ENCODE data around the gene MPZL1. TPM values are rescaled to one million over a fixed set of nuclear protein-coding genes. Genes with fewer than 3 reads are reported as not detected.

Gene MPZL1
- total RNA-seq, 2 experiments from 2014 or later: 1.2 to 1.5 TPM

DNA sequence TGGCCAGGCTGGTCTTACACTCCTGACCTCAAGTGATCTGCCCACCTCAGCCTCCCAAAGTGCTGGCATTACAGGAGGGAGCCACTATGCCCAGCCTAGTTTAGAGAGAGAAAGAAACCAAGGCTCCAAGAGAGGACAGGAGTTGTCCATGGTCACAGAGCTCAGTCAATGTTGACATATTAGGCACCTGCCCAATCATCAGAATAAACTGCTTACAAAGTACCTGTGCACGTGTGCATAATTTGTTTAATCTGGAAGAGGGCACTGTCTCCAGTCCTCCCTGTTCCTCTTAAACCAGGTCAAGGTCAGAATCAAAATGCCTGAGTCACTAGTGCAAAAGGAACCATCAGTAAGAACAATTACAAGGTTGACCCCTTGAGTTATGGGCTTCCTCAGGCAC, 20.3 kb upstream of the MPZL1 start:
- DNase-seq (no peak), ATAC-seq (ENCODE audit: poor library complexity) (no peak)
- Mint-ChIP-seq H3K4me1 (ENCODE audit: low read depth) (no peaks in the 10 kb centered on the region), H3K27me3 (no peaks in the 10 kb centered on the region), H3K36me3 (ENCODE audit: low read depth) (peaks cover 93% of the 10 kb centered on the region), H3K9me3 (no peaks in the 10 kb centered on the region), H3K27ac (no peak overlapping the region), H3K4me3 (no peak overlapping the region)
- no peaks in the 10 kb centered on the region for H3K9me3 ChIP-seq (ENCODE audit: control insufficient read depth in 1 of 2, insufficient read depth in 1 of 2, low read length in 2 of 2)
- H3K27ac ChIP-seq (ENCODE audit: low read depth in 1 of 2, low read length in 2 of 2): peak overlapping the region in 1 of 2 donors; percentile 15
- no peaks in the 10 kb centered on the region for H3K4me1 ChIP-seq (ENCODE audit: insufficient read depth, low read length)
- peaks cover 94% of the 10 kb centered on the region for H3K36me3 ChIP-seq (ENCODE audit: insufficient read depth, low read length)
- CTCF ChIA-PET: interaction anchor here (1.4 kb wide), 1 partner anchor 14 kb away, joined by 4 read pairs; no protein-coding TSS in a partner anchor
- intact Hi-C loops (cut with DNase I, micrococcal nuclease): no loop called here
- TF ChIP-seq, protein P1, sequence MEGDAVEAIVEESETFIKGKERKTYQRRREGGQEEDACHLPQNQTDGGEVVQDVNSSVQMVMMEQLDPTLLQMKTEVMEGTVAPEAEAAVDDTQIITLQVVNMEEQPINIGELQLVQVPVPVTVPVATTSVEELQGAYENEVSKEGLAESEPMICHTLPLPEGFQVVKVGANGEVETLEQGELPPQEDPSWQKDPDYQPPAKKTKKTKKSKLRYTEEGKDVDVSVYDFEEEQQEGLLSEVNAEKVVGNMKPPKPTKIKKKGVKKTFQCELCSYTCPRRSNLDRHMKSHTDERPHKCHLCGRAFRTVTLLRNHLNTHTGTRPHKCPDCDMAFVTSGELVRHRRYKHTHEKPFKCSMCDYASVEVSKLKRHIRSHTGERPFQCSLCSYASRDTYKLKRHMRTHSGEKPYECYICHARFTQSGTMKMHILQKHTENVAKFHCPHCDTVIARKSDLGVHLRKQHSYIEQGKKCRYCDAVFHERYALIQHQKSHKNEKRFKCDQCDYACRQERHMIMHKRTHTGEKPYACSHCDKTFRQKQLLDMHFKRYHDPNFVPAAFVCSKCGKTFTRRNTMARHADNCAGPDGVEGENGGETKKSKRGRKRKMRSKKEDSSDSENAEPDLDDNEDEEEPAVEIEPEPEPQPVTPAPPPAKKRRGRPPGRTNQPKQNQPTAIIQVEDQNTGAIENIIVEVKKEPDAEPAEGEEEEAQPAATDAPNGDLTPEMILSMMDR (IDR thresholded peaks at IDR 0.05): no peak
- no peak overlapping the region for H3K4me3 ChIP-seq (ENCODE audit: low read length)
- H3K27me3 ChIP-seq (ENCODE audit: control insufficient read depth in 1 of 2, insufficient read depth in 2 of 2, low read length in 2 of 2): no peaks in the 10 kb centered on the region
- POLR2A ChIA-PET: interaction anchor here (1.1 kb wide), 1 partner anchor 13 kb away, joined by 8 read pairs; no protein-coding TSS in a partner anchor

DNA sequence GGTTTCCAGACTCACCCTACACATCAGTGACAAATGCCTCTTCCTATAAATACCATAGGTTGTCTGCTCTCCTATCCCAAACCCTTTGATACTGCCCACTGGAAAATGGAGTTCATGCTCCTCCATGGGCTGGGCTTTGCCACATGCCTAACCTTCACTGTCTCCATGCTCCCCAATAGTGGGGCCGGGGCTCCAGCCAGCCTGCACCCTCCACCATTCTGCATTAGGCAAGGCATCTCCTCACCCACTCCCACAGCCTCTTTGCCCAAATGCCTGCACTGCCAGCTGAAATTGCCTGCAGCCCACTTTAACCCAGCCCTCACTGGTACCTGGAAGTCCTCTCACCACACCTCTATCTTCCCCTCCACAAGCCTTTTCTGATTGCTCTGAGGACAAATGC, 18.2 kb upstream of the MPZL1 start:
- TF ChIP-seq, protein P1 (IDR thresholded peaks at IDR 0.05): no peak
- Mint-ChIP-seq H3K9me3 (no peaks in the 10 kb centered on the region), H3K4me3 (no peak overlapping the region), H3K27me3 (no peaks in the 10 kb centered on the region), H3K27ac (peak overlapping the region; percentile 34), H3K36me3 (ENCODE audit: low read depth) (peaks cover 79% of the 10 kb centered on the region), H3K4me1 (ENCODE audit: low read depth) (peaks cover 2% of the 10 kb centered on the region)
- peaks cover 82% of the 10 kb centered on the region for H3K36me3 ChIP-seq (ENCODE audit: insufficient read depth, low read length)
- H3K27me3 ChIP-seq (ENCODE audit: control insufficient read depth in 1 of 2, insufficient read depth in 2 of 2, low read length in 2 of 2): no peaks in the 10 kb centered on the region
- DNase-seq (no peak), ATAC-seq (ENCODE audit: poor library complexity) (no peak)
- no peak overlapping the region for H3K4me3 ChIP-seq (ENCODE audit: low read length)
- peak overlapping the region in 1 of 2 donors; percentile 13 for H3K27ac ChIP-seq (ENCODE audit: low read depth in 1 of 2, low read length in 2 of 2)
- H3K9me3 ChIP-seq (ENCODE audit: control insufficient read depth in 1 of 2, insufficient read depth in 1 of 2, low read length in 2 of 2): no peaks in the 10 kb centered on the region
- ChIA-PET POLR2A (interaction anchor here (2.1 kb wide), 1 partner anchor 11 kb away, joined by 6 read pairs; no protein-coding TSS in a partner anchor), CTCF (interaction anchor here (0.7 to 1.3 kb wide), 2 partner anchors 12 to 16 kb away, joined by 3 read pairs; no protein-coding TSS in a partner anchor)
- intact Hi-C loops (cut with DNase I, micrococcal nuclease): no loop called here
- H3K4me1 ChIP-seq (ENCODE audit: insufficient read depth, low read length): no peaks in the 10 kb centered on the region

DNA sequence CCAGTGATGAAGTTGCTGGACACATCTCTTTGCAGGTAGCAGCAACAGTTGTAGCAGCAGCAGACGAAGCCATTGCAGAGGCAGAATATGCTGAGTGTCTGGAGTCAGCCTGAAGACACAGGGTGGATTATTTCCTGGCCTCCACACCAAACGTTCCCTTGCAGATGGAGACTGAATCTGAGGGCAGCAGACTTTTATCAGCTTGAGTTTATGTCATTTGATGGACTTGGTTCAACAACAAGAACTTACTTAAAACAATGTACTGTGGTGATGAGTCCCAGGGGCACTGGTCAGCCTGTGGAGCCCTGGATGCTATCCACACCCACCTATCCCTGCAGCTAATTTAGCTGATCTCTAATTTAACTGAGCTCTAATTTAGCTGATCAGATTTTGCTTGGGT, 17.1 kb upstream of the MPZL1 start:
- Histone ChIP-seq H3K4me3 (ENCODE audit: low read length) (no peak overlapping the region), H3K27ac (ENCODE audit: low read depth in 1 of 2, low read length in 2 of 2) (no peak overlapping the region), H3K9me3 (ENCODE audit: control insufficient read depth in 1 of 2, insufficient read depth in 1 of 2, low read length in 2 of 2) (no peaks in the 10 kb centered on the region), H3K4me1 (ENCODE audit: insufficient read depth, low read length) (peaks cover 8% of the 10 kb centered on the region), H3K27me3 (ENCODE audit: control insufficient read depth in 1 of 2, insufficient read depth in 2 of 2, low read length in 2 of 2) (no peaks in the 10 kb centered on the region), H3K36me3 (ENCODE audit: insufficient read depth, low read length) (peaks cover 72% of the 10 kb centered on the region)
- H3K27ac Mint-ChIP-seq: peak overlapping the region; percentile 34
- H3K36me3 Mint-ChIP-seq (ENCODE audit: low read depth): peaks cover 69% of the 10 kb centered on the region
- ChIA-PET POLR2A (no interaction called here), CTCF (interaction anchor here (1.3 kb wide), 1 partner anchor 11 kb away, joined by 3 read pairs; no protein-coding TSS in a partner anchor)
- no peak overlapping the region for H3K4me3 Mint-ChIP-seq
- ATAC-seq (ENCODE audit: poor library complexity) (no peak), DNase-seq (no peak)
- no peaks in the 10 kb centered on the region for H3K9me3 Mint-ChIP-seq
- H3K4me1 Mint-ChIP-seq (ENCODE audit: low read depth): peaks cover 10% of the 10 kb centered on the region
- intact Hi-C loops (cut with DNase I, micrococcal nuclease): no loop called here
- H3K27me3 Mint-ChIP-seq: no peaks in the 10 kb centered on the region
- TF ChIP-seq, protein P1 (IDR thresholded peaks at IDR 0.05): no peak
